ENCODE measurements around the gene MRPL40.
"Not testable (repeated sequence)": the region's sequence is repeated elsewhere in the genome, so short reads cannot be mapped to it uniquely, and the experiment has no call there.

The MRPL40 gene

DNA sequence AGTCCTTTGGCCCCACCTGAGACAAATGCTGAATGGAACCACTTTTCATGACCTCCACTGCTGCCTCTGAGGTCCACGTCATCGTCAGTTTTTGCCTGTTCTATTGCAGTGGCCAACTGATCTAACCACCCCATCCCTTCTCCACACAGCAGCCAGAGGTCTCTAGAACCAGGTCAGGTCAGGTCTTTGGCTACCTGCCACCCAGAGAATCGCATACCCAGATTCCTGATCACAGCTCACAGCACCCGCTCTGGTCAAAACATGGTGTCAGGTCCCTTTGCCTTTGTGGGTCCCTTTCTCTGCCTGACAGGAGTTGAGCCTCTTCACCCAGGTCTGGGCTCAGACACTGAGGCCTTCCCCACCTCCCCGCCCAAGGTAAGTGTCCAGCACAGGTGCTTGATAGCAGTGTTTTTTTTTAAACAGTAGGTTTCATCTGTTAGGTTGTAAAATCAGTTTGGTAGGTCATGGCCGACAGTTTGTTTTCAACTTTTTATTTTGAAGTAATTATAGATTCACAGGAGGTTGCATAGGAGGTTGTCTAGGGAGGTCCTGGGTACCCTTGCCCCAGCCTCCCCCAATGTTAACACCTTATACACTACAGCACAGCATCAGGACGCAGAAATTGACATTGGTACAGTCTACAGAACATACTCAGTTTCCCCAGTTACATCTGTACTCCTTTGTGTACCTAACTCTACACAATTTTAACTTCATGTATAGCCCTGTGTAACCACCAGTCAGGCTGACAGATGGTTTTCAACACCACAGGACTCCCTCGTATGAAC lies 8.3 kb downstream of the MRPL40 start:
- DNase-seq (ENCODE audit: low spot score) = no peak

- DNase-seq (ENCODE audit: low spot score) = no peak
These were observed 9.8 kb downstream of the MRPL40 start for GRCh38 chr22:19442166-19442565.

DNA sequence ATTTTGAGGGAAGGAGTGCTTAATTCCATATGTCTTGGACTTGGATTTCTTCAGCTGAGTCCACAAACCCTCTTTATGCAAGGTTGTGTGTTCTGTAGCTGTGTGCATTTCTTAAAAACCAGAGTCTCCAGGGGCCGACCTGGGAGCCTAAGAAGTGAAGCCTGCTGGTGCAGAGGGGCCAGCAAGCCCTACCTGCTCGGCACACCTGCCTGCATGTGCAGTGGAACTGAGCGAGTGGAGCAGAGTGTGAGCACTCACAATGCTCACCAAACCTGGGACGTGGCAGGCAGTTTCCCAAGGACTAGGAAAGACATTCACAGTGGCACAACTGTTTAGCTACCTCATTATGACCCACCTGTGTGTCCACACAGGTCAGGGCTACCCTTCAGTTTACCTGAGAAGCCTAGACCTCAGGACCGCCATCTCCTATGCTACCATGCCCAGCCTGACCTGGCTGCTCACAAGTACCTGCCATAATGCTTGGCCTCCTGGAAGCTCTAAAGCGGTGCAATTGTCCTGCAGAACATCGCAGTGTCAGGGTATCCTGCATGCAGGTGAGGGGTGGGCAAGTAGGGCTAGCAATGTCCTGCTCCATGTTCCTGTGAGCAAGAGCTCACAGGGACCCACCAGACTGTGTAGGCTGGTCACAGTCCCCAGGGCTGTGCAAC lies 11.3 kb downstream of the MRPL40 start:
- no peak for DNase-seq (ENCODE audit: low spot score)

DNA sequence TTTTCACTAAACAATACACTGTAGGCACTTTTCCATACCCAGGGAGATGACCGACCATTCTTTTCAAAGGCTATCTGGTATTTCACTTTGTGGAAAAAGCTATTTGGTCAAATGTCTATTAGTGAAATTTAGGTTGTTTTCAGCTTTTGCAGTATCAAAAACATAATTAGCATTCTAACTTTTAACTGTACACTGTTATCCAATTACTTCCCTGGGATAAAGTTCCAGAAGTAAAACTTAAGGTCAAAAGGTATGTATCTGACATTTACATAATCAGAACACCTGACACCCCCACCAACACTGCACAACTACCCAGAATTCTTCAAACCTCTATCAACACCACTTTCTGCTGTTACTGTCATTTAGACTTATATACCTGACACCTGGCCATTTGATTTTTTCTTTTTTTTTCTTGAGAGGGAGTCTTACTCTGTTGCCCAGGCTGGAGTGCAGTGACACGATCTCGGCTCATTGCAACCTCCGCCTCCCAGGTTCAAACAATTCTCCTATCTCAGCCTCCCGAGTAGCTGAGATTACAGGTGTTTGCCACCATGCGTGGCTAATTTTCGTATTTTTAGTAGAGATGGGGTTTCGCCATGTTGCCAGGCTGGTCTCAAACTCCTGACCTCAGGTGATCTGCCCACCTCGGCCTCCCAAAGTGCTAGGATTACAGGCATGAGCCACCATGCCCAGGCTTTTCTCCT lies 13.1 kb downstream of the MRPL40 start:
- DNase-seq (ENCODE audit: low spot score) = not testable (repeated sequence)

DNA sequence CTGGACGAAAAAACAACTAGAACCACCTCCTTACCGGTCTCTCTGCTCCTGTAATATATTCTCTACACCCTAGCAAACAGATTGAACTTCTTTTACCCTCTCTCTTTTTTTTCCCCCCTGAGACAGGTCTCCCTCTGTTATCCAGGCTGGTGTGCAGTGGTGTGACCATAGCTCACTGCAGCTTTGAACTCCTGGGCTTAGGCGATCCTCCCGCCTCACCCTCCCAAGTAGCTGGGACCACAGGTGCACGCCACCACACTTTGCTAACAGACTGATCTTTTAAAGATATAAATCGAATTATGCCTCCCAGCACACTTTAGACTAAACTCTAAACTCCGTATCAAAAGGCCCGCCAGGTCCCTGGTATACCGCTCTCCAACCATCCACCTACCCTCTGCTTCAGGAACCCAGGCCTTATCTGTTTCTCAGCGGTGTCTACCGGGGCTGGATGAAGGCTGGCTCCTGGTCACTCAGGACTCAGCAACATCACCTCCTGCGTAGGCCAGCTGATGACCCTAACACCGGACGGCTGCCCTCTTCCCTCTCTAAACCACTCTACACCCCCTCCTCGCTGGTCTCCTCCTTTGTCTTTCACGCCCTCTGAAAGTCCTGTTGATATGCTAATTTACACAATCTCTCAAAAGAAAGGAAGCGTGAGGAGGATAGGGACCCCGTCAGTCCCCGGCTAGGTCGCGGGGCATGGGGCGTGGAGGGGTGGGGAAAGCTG lies 14.4 kb downstream of the MRPL40 start:
- DNase-seq (ENCODE audit: low spot score) = no peak

DNA sequence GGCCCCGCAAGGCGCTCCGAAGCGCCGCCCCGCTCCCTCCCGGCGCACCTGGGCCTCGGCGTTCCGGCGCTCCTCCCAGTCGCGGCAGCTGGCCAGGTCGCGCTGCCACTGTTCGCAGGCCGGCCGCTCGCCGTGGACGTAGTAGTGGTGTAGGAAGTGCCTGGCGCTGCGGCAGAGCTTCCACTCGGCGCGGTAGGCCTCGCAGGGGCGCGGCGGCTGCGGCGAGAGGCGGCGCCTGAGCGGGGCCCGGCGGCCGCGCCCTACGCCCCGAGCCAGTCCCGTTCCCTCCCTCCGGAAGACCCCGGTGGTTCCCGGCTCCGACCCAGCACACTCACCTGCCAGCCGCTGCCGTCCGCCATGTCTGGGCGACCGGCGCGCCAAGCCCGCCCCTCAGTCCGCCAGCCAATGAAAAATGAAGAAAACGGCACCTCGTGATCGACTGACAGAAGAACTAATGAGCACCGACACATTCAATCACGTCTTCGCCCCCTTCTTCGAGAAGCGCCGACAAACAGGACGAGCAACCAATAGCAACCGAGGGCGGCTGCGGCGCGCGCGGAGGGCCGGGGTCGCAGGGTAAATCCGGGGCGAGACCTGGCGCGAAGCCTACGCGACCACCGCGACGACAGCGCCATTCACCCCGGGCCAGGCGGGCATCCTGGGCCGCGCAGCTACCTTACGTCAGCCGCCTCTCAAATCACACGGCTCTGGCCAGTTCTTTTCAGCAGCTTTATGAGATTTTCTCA lies 15.2 kb downstream of the MRPL40 start, which contains the start of gene C22orf39:
TSS of gene C22orf39 (minus strand) at position 382 of the 746 bp plus-strand sequence. CDS start at position 359, 23 bp downstream.
- peak; percentile 93 for DNase-seq (ENCODE audit: low spot score)

GRCh38 chr22:19448076-19448607 lies 15.8 kb downstream of the MRPL40 start:
- DNase-seq (ENCODE audit: low spot score) = peak; percentile 21

GRCh38 chr22:19448739-19449421 lies 16.5 kb downstream of the MRPL40 start:
- no peak for DNase-seq (ENCODE audit: low spot score)

GRCh38 chr22:19449422-19449767 lies 17.1 kb downstream of the MRPL40 start:
- DNase-seq (ENCODE audit: low spot score) = no peak

GRCh38 chr22:19450363-19451175 lies 18.2 kb downstream of the MRPL40 start:
- DNase-seq (ENCODE audit: low spot score) = no peak

- DNase-seq (ENCODE audit: low spot score) = no peak
These were observed 19.2 kb downstream of the MRPL40 start for GRCh38 chr22:19451570-19451969.

- no peak for DNase-seq (ENCODE audit: low spot score)
These were observed 21.4 kb downstream of the MRPL40 start for GRCh38 chr22:19453718-19454117.

DNA sequence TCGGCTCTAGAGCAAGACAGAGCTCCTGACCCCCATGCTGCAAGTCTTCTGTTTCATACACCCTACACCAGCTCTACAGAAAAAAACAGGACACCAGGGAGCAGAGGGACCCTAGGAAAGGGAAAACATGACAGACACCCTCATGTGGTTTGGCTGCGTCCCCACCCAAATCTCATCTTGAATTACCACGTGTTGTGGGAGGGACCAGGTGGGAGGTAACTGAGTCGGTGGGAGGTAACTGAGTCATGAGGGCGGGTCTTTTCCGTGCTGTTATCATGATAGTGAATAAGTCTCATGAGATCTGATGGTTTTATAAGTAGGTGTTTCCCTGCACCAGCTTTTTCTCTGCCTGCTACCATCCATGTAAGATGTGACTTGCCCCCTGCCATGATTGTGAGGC lies 21.8 kb downstream of the MRPL40 start:
- no peak for DNase-seq (ENCODE audit: low spot score)

DNA sequence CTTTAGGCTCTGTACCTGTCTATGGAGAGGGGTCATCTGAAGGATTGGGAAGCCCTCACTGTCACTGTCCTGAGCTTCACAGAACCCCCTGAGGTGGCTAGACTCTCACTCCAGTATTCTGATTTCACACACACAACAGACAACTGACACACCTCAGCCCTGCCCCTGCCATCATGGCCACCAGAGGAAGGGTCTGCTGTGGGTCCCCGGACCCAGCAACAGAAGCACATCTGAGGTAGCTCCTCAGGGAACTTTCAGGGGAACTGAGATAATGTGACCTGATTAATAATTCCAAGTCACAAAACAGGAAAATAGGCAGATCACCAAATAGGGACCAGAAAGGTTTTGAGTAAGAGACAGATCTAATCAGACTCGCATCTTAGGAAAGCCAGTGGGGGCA lies 22.7 kb downstream of the MRPL40 start:
- DNase-seq (ENCODE audit: low spot score) = no peak

DNA sequence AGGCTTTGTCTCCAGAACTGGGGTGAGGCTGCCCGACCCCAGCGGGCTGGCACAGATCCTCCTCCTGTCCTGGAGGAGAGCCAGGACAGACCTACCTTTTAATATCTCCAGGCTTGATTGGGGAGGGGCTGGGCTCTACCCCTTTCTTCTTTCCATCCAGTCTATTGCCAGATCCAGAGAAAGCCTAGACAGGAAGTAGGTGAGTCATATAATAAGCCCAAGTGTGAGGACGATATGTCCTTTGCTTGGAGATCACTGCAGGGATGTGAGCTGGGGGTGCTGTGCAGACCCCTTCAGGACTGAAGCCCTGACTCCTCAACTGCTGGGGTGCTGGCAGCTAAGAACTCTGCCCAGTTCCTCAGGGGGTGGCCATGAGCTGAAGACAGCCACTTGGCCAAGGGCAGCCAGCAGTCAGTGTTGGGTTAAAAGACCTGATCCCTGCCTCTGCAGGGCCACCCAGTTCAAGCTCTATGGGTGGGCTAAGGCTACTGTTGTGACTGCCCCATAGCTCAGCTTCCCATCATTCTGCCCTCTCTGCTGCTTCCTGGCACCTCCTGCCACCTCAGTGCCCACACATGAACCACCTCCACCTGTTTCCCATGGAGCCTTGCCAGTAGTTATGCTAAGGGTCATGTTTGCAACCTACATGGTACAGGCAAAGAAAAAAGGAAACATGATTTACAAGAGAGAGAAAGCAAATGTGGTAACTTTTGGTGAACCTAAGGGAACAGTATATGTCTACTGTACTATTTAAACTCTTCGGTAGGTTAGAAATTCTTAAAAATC lies 23.4 kb downstream of the MRPL40 start:
- DNase-seq (ENCODE audit: low spot score) = no peak

DNA sequence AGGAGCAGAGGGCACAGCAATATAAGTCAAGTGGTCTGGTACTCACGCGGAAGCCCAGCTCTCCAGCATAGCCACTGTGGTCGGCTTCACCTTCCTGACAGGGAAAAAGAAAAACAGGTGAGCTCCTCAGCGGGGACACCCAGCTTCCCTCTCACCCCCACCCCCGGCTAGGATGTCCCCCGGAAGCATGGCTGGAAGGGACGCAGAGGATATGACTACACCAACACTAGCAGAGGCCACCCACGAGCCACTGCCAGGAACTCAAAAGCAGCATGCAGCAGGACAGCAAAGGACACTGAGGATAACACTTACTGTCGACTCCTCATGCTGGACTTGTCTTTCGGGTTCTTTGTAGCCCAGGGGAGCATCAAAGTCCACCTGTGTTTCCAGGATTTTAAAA lies 24.2 kb downstream of the MRPL40 start:
- DNase-seq (ENCODE audit: low spot score) = no peak

GRCh38 chr22:19457828-19458428 lies 25.6 kb downstream of the MRPL40 start:
- no peak for DNase-seq (ENCODE audit: low spot score)

DNA sequence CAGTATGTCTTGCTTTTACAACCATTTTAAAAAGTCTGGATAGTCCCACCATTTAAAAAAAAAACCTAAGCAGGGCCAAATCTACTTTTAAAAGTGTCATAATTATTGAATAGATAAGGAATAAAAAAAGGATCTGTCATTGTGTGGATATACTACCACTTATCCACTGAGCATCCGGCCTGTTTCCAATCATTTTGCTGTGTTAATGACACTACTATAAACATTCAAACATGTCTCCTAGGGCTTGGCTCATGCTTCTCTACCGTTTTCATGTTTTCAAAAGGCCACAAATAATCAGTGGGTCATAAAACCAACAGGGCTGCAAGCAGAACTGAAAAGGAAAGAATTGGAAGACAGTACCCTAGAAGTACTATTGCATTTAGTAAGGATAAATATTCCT lies 27.7 kb downstream of the MRPL40 start:
- no peak for DNase-seq (ENCODE audit: low spot score)

DNA sequence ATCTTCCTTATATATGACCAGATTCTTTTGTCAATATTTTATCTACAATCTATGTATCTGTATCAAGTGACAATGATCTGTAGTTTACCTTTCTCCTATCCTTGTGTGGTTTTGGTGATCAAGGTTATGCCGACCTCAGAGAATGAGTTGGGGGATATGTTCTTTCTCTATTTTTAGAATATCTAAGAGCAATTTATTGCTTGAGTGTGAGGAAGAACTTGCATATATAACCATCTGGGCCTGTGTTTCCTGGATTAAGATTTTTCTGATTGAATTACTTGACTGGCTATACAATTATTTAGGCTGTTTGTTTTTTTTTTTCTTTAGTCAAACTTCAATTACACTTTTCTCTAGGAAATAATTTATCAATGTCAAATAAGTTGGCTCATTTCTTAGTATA lies 29.2 kb downstream of the MRPL40 start:
- no peak for DNase-seq (ENCODE audit: low spot score)
